GM12874 (cell line): ENCODE data around the gene MAN1B1.

Experiments
- CTCF ChIP-seq: IDR thresholded peaks from 2 replicates; pipeline ENCODE4 v1.5.1; 2011; ENCODE audit warnings: low read depth, mild to moderate bottlenecking, control low read depth, low read length, moderate library complexity; ENCODE audit not compliant: insufficient read depth

Gene MAN1B1

GRCh38 chr9:137114220-137114612, 27.4 kb downstream of the MAN1B1 start:
- no peak for TF ChIP-seq CTCF

GRCh38 chr9:137114613-137115393, 28.0 kb downstream of the MAN1B1 start, which contains the start of gene DPP7:
Gene DPP7, minus strand, starts transcription at chr9:137114733. Its CDS starts 20 bp downstream, at chr9:137114713.
- no peak for TF ChIP-seq CTCF

DNA sequence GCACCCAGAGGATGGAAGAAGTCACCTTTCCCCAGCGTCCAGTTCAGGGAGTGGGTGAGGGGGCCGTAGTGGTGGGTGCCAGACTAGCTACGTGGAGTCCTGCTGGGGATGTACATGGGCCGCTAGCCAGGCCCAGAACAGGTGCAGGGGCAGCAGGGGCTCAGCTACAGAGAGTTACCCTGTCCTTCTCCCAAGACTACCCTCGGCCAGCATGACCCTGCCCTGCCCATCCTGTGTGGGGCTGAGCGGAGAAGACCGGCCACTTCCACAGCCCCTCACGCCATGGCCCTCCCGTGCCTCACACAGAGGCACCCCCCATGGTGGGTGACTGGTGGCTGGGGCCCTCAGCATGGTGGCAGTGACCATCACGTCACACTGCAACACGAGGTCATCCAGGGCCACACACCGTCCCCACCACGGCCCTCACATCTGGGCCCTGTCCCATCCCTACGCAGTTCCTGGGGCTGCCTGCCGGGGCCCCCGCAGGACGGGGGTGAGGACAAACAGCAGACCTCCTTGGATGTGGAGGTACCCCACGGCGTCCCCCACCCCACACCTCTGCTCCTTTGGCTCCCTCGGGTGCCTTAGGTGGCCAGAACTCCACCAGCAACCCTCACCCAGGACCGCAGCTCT, 28.7 kb downstream of the MAN1B1 start:
- no peak for TF ChIP-seq CTCF

DNA sequence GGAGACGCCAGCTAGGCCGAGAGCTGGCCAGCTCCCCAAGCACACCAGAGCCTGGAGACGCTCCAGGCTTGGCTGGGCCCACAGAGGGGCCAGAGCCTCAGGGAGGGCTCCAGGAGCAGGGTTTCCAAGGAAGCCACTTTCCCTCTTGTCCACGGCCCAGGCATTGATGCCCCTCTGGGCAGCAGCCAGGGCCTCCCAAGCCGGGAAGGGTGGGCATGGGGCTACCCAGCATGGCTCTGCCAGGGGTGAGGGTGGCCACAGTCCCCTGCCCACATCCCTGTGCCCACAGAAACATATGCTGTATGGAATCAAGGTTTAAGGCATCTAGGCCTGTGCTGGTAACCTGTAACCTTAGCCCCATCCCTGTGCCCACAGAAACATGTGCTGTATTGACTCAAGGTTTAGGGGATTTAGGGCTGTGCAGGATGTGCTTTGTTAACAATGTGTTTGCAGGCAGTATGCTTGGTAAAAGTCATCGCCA, 29.3 kb downstream of the MAN1B1 start:
- TF ChIP-seq CTCF = no peak

DNA sequence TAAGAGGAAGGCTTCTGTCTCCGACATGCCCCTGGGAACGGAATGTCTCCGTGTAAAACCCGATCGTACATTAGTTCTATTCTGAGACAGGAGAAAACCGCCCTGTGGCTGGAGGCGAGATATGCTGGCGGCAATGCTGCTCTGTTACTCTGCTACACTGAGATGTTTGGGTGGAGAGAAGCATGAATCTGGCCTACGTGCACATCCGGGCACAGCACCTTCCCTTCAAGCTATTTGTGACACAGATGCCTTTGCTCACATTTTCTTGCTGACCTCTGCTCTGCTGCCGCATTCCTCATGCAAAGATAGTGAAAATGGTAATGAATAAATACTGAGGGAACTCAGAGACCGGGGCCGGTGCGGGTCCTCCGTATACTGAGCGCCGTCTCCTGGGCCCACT, 29.9 kb downstream of the MAN1B1 start:
- TF ChIP-seq CTCF = no peak

DNA sequence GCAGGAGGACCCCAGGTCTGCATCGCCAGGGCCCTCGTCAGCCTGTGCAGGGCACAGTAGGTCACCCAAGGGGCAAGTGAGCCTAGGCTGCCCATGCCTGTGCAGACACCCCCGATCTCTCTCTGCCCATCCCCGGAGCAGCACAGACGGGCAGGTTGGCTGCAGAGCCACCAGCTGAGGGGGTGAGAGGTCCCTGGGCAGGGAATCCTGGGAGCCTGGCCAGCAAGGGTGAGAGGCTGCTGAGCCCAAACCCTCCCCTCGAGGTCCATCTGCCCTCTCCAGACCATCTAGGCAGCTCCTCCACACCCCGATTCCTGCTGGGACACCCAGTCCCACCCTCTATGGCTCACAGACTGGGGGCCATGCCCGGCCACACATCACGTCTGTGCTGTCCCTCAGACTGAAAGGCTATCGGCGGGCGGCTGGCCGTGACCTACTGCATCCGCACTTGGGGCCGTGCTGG, 30.5 kb downstream of the MAN1B1 start:
- no peak for TF ChIP-seq CTCF

GRCh38 chr9:137123468-137123837, 36.7 kb downstream of the MAN1B1 start:
- TF ChIP-seq CTCF = no peak
